Natural killer cell (primary cell): ENCODE data around the gene GAREM1. TPM values are rescaled to one million over a fixed set of nuclear protein-coding genes. Genes with fewer than 3 reads are reported as not detected.

ENCODE experiments used
- ATAC-seq, 3 donors: fragments of 150-1000 bp in 2 of 3; fragments of 200-7000 bp in 1 of 3; cut with Tn5 transposase; 1 replicate in 1 of 3; 2 replicates in 2 of 3; pipeline ENCODE4 v1.10.0; 2021; ENCODE audit warnings: mild to moderate bottlenecking in 2 of 3, moderate library complexity in 2 of 3
- DNase-seq, 2 donors: peaks; one replicate each; pipeline versions ENCODE4 v3.0.0 to v3.0.0-alpha.2; 2013 to 2021; ENCODE audit warnings: mixed read lengths in 1 of 2
- H3K27ac ChIP-seq: one replicate; pipeline ENCODE4 v1.5.1; 2013; ENCODE audit warnings: mild to moderate bottlenecking, low read length
- H3K27me3 ChIP-seq: one replicate; pipeline ENCODE4 v1.6.1; 2013; ENCODE audit warnings: low read length; ENCODE audit not compliant: control insufficient read depth, insufficient read depth
- H3K36me3 ChIP-seq: one replicate; pipeline ENCODE4 v1.6.1; 2013; ENCODE audit warnings: low read length; ENCODE audit not compliant: control insufficient read depth, insufficient read depth
- H3K4me1 ChIP-seq: one replicate; pipeline ENCODE4 v1.6.1; 2013; ENCODE audit warnings: low read length; ENCODE audit not compliant: control insufficient read depth, insufficient read depth
- H3K4me3 ChIP-seq: one replicate; pipeline ENCODE4 v1.5.1; 2013; ENCODE audit warnings: low read length
- H3K9me3 ChIP-seq: one replicate; pipeline ENCODE4 v1.6.1; 2013; ENCODE audit warnings: low read length; ENCODE audit not compliant: control insufficient read depth, insufficient read depth
- H3K27ac Mint-ChIP-seq, 2 donors: one replicate each; pipeline ENCODE4 v1.8.0; 2022; ENCODE audit warnings: mild to moderate bottlenecking in 2 of 2, mixed read lengths in 2 of 2, moderate library complexity in 1 of 2
- H3K27me3 Mint-ChIP-seq, 2 donors: one replicate each; pipeline ENCODE4 v1.8.0; 2022; ENCODE audit warnings: low read depth in 2 of 2, mixed read lengths in 2 of 2
- H3K36me3 Mint-ChIP-seq: one replicate; pipeline ENCODE4 v1.8.0; 2022; ENCODE audit warnings: mixed read lengths
- H3K4me1 Mint-ChIP-seq, 2 donors: one replicate each; pipeline ENCODE4 v1.8.0; 2022; ENCODE audit warnings: mixed read lengths in 2 of 2
- H3K4me3 Mint-ChIP-seq: one replicate; pipeline ENCODE4 v1.8.0; 2022; ENCODE audit warnings: mild to moderate bottlenecking, moderate library complexity, mixed read lengths
- H3K9me3 Mint-ChIP-seq, 2 donors: one replicate each; pipeline ENCODE4 v1.8.0; 2022; ENCODE audit warnings: mixed read lengths in 2 of 2
- WGBS: methylation state at CpG from one replicate; pipeline ENCODE4 v1.1.7; 2013; ENCODE audit warnings: missing lambda C conversion rate; ENCODE audit not compliant: insufficient coverage; 5-methylcytosine and 5-hydroxymethylcytosine counted together
- intact Hi-C: fragments of 100-400 bp; cut with micrococcal nuclease; formaldehyde crosslinking; loops from one replicate; pipeline ENCODE4 v1.14.2; 2022
- total RNA-seq, 4 donors: library from RNA; stranded (reverse); fragments of 120-200 nt in 1 of 4; gene quantifications; one replicate each; pipeline versions ENCODE4 v1.2.3 to v1.2.4, GENCODE V29; 2013 to 2022
- TF ChIP-seq, protein P1 (sequence below): fragments of 200-600 bp; IDR thresholded peaks from one replicate; pipeline ENCODE4 v1.8.0; 2022; ENCODE audit warnings: antibody characterized with exemption

GAREM1 gene
- total RNA-seq, 3 donors from 2014 or later (not counting 1 experiment from before 2014, with no cell fraction given) = 0.09 TPM; not detected in 2

DNA sequence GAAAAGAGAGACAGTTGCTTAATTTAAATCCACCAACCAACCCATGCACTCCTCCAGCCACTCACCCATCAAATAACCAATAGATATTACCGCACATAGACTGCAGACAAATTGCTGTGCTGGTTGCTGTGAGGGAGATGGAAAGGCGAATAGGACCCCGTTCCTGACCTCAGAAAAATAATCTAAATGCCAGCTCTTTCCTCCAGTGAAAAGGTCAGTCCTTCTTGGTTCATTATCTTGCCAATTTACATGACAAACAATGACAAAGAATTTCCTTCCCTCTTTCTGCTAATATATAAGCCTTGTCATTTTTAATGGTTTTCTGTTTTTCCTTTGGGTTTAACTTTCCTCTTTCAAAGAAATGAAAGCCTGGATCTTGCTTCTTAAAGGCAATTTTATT, 219.2 kb downstream of the GAREM1 start:
- 26% methylated on average over 2 of the region's 3 CpGs for WGBS

DNA sequence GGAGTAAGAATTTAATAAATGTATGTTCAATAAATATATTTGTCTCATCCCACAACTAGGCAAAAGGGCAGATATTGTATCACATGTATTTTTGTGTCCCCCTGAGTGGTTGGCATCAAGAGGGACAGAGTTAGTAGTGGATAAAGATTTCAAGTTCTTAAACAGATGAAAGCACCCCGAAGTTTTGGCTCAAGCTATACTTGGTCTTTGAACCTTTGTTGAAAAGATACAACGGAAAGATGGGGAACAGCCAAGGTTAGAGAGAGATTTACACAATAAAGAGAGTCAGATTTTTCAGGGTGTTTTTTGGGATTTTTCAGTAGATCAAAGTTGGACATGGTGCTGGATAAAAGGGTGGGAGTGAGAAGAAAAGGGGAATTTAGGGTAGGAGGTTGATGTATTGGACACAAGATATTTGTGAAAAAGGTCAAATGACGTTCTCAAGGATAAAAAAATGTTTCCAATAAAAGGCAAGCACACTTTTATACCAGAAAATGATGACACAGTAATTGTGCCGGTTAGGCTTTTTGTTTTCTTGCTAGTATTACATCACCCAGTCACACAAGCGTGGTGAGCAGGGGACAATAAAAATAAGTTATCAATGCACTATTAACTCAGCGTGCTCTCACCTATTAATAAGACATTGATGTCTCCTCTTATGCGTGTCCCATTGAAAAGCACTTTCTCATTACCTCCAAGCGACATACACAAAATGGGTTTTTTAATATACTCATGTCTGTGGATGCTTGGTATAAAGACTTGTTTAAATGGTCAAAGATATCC, 221.3 kb downstream of the GAREM1 start:
- 90% methylated on average over 7 of the region's 8 CpGs for WGBS
- Histone ChIP-seq H3K4me1 (no peaks in the 10 kb centered on the region), H3K9me3 (no peaks in the 10 kb centered on the region), H3K36me3 (no peaks in the 10 kb centered on the region), H3K4me3 (no peak overlapping the region), H3K27ac (no peak overlapping the region), H3K27me3 (no peaks in the 10 kb centered on the region)
- intact Hi-C loops = no loop called here
- no peak for DNase-seq
- TF ChIP-seq, protein P1, sequence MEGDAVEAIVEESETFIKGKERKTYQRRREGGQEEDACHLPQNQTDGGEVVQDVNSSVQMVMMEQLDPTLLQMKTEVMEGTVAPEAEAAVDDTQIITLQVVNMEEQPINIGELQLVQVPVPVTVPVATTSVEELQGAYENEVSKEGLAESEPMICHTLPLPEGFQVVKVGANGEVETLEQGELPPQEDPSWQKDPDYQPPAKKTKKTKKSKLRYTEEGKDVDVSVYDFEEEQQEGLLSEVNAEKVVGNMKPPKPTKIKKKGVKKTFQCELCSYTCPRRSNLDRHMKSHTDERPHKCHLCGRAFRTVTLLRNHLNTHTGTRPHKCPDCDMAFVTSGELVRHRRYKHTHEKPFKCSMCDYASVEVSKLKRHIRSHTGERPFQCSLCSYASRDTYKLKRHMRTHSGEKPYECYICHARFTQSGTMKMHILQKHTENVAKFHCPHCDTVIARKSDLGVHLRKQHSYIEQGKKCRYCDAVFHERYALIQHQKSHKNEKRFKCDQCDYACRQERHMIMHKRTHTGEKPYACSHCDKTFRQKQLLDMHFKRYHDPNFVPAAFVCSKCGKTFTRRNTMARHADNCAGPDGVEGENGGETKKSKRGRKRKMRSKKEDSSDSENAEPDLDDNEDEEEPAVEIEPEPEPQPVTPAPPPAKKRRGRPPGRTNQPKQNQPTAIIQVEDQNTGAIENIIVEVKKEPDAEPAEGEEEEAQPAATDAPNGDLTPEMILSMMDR = no peak
- H3K9me3 Mint-ChIP-seq = no peaks in the 10 kb centered on the region
- no peak overlapping the region for H3K27ac Mint-ChIP-seq
- H3K4me1 Mint-ChIP-seq = no peaks in the 10 kb centered on the region
- peaks cover 6 to 15% of the 10 kb centered on the region in 2 donors for H3K27me3 Mint-ChIP-seq
- no peaks in the 10 kb centered on the region for H3K36me3 Mint-ChIP-seq
- H3K4me3 Mint-ChIP-seq = no peak overlapping the region
- no peak for ATAC-seq

More for the DNA sequence above, 219.2 kb downstream of the GAREM1 start:
- TF ChIP-seq, protein P1 = no peak
- Mint-ChIP-seq H3K27me3 (peaks cover 8 to 13% of the 10 kb centered on the region in 2 donors), H3K4me1 (no peaks in the 10 kb centered on the region), H3K9me3 (no peaks in the 10 kb centered on the region), H3K36me3 (no peaks in the 10 kb centered on the region), H3K4me3 (no peak overlapping the region), H3K27ac (no peak overlapping the region)
- Histone ChIP-seq H3K4me3 (no peak overlapping the region), H3K9me3 (no peaks in the 10 kb centered on the region), H3K4me1 (no peaks in the 10 kb centered on the region), H3K27ac (no peak overlapping the region), H3K36me3 (no peaks in the 10 kb centered on the region), H3K27me3 (no peaks in the 10 kb centered on the region)
- ATAC-seq (no peak), DNase-seq (no peak)
- intact Hi-C loops = no loop called here

DNA sequence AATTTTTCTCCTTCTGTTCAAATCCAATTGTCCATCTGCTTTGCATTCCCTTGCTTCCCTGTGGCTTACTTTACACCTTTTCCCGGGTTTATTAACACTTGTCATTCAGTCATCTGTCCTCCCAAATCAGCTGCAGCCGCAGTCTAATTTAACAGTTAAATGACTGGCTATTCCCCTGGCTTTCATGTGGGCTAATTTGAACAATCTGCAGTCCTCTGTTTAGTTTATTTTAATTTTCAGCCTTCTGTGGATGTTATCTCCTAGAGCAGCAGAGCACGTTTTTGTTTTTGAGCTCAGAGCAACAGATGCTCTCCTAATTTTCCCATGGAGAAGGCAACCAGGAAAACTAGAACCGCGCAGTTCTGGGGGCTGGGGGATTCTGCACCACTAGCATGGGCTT, 225.8 kb downstream of the GAREM1 start:
- Mint-ChIP-seq H3K36me3 (no peaks in the 10 kb centered on the region), H3K27me3 (peaks cover 3 to 23% of the 10 kb centered on the region in 2 donors), H3K4me1 (no peaks in the 10 kb centered on the region), H3K27ac (no peak overlapping the region), H3K9me3 (no peaks in the 10 kb centered on the region), H3K4me3 (no peak overlapping the region)
- TF ChIP-seq, protein P1 = no peak
- Histone ChIP-seq H3K27ac (no peak overlapping the region), H3K36me3 (no peaks in the 10 kb centered on the region), H3K4me3 (no peak overlapping the region), H3K27me3 (no peaks in the 10 kb centered on the region), H3K4me1 (no peaks in the 10 kb centered on the region), H3K9me3 (no peaks in the 10 kb centered on the region)
- ATAC-seq (no peak), DNase-seq (no peak)
- WGBS = 75% methylated on average over 5 of the region's 5 CpGs
- intact Hi-C loops = no loop called here

DNA sequence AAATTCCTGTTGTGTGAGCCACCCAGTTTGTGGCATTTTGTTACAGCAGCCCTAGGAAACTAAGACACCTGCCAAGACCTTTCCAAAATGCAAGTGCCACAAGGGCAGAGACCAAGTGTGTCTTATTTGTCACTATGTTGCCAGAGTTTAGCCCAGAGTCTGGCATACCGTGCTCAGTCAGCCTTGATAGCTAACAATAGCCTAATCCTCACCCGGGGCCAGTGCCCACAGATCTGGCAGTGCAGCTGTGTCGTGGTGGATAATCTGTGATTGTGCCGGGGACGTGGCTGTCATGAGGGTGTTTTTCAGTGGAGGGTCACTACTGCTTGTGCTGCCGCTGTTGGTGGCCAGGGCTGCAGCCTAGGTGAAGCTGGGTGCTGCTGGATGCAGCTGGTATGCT, 227.3 kb downstream of the GAREM1 start:
- Histone ChIP-seq H3K4me1 (no peaks in the 10 kb centered on the region), H3K27me3 (no peaks in the 10 kb centered on the region), H3K9me3 (no peaks in the 10 kb centered on the region), H3K27ac (no peak overlapping the region), H3K36me3 (no peaks in the 10 kb centered on the region), H3K4me3 (no peak overlapping the region)
- WGBS = 86% methylated on average over 6 of the region's 6 CpGs
- Mint-ChIP-seq H3K4me1 (no peaks in the 10 kb centered on the region), H3K9me3 (no peaks in the 10 kb centered on the region), H3K36me3 (no peaks in the 10 kb centered on the region), H3K27me3 (peaks cover 3 to 16% of the 10 kb centered on the region in 2 donors), H3K27ac (no peak overlapping the region), H3K4me3 (no peak overlapping the region)
- DNase-seq = no peak
- ATAC-seq = no peak
- TF ChIP-seq, protein P1 = no peak
- intact Hi-C loops = no loop called here
